Measurements from ENCODE around the gene MCF2L2.

Gene MCF2L2

DNA sequence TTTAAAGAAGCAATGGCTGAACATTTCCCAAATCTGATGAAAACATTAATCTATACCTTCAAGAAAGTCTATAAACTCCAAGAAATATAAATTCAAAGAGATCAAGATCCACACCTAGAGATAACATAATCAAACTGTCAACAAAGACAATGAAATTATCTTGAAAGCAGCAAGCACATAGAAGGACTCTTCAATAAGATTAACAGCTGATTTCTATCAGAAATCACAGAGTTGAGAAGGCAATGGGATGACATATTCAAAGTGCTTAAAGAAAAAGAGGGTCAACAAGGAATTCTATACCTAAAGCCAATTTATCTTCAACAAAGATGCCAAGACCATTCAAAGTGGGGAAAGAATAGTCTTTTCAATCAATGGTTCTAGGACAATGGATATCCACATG lies 224.7 kb downstream of the MCF2L2 start:
- H3K9me3 ChIP-seq (replicated peaks; ENCODE audit: low read length): no peaks in the 10 kb centered on the region
- H3K4me1 ChIP-seq (ENCODE audit: control insufficient read depth, insufficient read depth, low read length): no peaks in the 10 kb centered on the region
- no peak overlapping the region for H3K9ac ChIP-seq (ENCODE audit: low read depth, low read length)
- H3K4me3 ChIP-seq (ENCODE audit: low read length): no peak overlapping the region
- H3K27me3 ChIP-seq (ENCODE audit: control insufficient read depth, insufficient read depth, low read length): no peaks in the 10 kb centered on the region
- H3K4me2 ChIP-seq (ENCODE audit: low read length): no peak overlapping the region
- H3K36me3 ChIP-seq (ENCODE audit: insufficient read depth, low read length): no peaks in the 10 kb centered on the region

DNA sequence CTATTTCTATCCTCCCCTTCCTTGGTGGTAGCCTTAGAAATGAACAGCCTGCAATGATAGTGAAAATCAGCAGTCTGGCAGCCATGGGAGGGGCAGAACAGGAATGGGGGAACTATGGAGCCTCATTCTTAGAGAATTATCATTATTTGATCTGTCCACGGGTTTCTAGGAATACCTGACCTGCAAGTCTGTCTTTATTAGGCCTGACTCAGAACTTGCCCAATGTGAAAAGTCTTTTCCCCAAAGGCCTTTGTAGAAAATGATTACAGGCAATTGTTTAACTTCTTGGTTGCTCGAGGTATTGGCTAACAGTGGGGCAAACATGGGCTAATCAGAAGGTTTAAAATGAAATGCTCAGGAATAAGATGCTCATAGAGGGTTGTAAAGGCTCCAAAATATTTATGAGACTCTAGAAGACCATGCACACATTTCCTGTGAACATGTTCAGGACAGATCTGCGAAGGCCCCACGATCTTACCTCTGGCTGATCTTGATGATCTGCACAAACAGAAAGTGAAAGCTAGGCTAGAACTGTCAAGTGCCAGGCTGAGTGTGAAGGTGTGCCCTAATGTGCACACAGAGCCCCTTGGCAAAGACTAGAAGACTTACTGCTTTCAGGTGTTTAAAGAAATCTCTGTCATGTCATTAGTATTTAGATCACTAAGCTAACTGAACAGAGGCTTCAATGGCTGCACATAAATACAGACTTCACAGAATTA lies 226.3 kb downstream of the MCF2L2 start:
- Histone ChIP-seq H3K9ac (ENCODE audit: low read depth, low read length) (no peak overlapping the region), H3K36me3 (ENCODE audit: insufficient read depth, low read length) (no peaks in the 10 kb centered on the region), H3K4me2 (ENCODE audit: low read length) (no peak overlapping the region), H3K9me3 (replicated peaks; ENCODE audit: low read length) (no peaks in the 10 kb centered on the region), H3K4me3 (ENCODE audit: low read length) (no peak overlapping the region), H3K27me3 (ENCODE audit: control insufficient read depth, insufficient read depth, low read length) (no peaks in the 10 kb centered on the region), H3K4me1 (ENCODE audit: control insufficient read depth, insufficient read depth, low read length) (no peaks in the 10 kb centered on the region)

DNA sequence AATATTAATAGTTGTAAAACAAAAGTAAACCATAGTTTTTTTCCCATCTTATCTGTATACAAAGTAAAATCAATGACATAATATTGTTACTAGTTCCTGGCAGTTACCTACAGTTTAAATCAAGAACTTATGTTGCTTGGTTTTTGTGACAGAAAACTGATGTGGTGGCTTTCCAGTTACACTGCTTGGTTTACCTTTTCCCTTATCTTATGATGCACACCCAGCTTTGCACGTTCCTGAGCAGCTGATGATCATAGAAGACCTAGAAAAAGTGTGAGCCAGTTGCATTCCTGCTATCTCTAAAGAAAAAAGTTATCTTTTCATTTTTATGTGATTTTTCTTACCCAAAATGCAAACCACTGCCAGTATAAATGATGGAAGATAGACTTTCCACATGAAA lies 229.5 kb downstream of the MCF2L2 start:
- Histone ChIP-seq H3K9me3 (replicated peaks; ENCODE audit: low read length) (no peaks in the 10 kb centered on the region), H3K4me2 (ENCODE audit: low read length) (no peak overlapping the region), H3K36me3 (ENCODE audit: insufficient read depth, low read length) (no peaks in the 10 kb centered on the region)

DNA sequence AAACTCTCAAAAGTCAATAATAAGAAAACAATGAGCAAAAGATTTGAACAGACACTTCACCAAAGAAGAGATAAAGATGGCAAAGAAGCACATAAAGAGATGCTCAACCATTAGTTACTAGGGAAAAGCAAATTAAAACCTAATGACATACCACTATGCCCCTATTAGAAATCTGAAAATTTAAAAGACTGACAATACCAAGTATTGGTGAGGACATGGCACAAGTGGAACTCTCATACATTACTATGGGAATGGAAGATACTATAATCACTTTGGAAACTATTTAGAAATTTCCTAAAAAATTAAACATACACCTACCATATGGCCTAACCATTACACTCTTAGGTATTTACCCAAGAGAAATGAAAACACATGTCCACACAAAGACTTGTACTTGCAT lies 230.7 kb downstream of the MCF2L2 start:
- no peaks in the 10 kb centered on the region for H3K36me3 ChIP-seq (ENCODE audit: insufficient read depth, low read length)
- no peak overlapping the region for H3K4me3 ChIP-seq (ENCODE audit: low read length)
- H3K9me3 ChIP-seq (replicated peaks; ENCODE audit: low read length): no peaks in the 10 kb centered on the region
- H3K4me1 ChIP-seq (ENCODE audit: control insufficient read depth, insufficient read depth, low read length): no peaks in the 10 kb centered on the region
- no peak overlapping the region for H3K9ac ChIP-seq (ENCODE audit: low read depth, low read length)
- H3K27me3 ChIP-seq (ENCODE audit: control insufficient read depth, insufficient read depth, low read length): no peaks in the 10 kb centered on the region
- H3K4me2 ChIP-seq (ENCODE audit: low read length): no peak overlapping the region

More for the DNA sequence above, 229.5 kb downstream of the MCF2L2 start:
- no peaks in the 10 kb centered on the region for H3K4me1 ChIP-seq (ENCODE audit: control insufficient read depth, insufficient read depth, low read length)
- no peaks in the 10 kb centered on the region for H3K27me3 ChIP-seq (ENCODE audit: control insufficient read depth, insufficient read depth, low read length)
- no peak overlapping the region for H3K4me3 ChIP-seq (ENCODE audit: low read length)
- no peak overlapping the region for H3K9ac ChIP-seq (ENCODE audit: low read depth, low read length)

DNA sequence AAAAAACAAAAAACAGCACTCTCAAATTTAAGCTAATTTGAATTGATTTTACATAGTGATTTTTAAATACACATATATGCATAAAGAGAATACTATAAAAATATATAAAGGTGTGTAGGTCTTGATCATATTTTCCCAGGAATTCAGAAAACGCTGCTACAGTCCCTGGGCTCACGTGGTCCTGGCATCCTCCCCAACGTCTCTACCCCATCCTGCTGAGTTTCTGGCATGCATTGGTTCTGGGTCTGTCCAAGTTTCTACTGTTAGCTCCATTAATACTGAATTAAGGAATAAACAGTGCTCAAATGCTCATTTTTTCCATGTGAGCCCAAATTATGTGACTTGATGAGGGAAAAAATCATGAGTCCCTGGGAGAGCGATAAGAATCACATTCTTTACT lies 233.2 kb downstream of the MCF2L2 start:
- H3K27me3 ChIP-seq (ENCODE audit: control insufficient read depth, insufficient read depth, low read length): no peaks in the 10 kb centered on the region
- no peaks in the 10 kb centered on the region for H3K36me3 ChIP-seq (ENCODE audit: insufficient read depth, low read length)
- no peaks in the 10 kb centered on the region for H3K9me3 ChIP-seq (replicated peaks; ENCODE audit: low read length)
- H3K9ac ChIP-seq (ENCODE audit: low read depth, low read length): no peak overlapping the region
- H3K4me3 ChIP-seq (ENCODE audit: low read length): no peak overlapping the region
- H3K4me1 ChIP-seq (ENCODE audit: control insufficient read depth, insufficient read depth, low read length): no peaks in the 10 kb centered on the region
- no peak overlapping the region for H3K4me2 ChIP-seq (ENCODE audit: low read length)

DNA sequence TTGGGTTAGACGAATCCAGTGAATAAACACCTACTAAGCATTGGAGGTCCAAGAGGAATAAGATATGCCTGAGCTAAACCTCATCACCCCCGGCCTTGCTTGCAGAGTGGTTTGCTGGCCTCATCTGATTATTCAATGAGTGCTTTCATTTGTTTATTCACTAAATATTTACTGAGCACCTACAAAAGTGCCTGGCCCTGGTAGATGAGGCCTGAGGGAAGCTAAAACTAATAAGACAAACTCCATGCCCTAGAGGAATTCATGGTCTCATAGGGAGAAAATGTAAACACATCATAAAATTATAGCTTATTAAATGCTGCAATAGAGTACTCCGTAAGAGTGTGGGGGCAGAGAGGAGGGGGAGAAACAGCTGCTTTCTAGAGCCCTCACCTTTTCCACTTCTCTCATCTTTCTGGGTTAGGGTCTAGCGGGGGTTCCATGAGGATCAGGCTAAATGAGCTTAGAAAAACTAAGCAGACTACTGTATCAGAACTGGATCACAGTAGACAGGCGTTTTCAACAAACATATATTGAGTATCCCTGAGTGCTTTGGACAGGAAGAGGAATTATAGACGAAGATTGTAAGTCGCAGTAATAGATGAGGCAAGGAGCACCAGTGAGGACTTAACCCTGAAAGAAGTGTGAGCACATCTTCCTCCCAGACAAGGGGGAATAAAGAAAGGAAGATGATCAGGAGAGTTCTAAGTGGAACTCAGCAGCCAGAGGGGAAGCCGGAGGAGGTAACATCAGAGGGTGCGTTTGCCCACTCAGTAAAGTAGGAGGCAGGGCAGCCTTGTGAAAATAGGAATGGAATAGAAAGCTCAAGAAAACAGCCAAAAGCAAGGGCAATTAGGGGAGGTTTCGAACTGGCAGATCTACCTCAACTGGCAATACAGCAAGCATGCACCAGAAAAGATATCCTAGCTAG lies 234.4 kb downstream of the MCF2L2 start:
- Histone ChIP-seq H3K36me3 (ENCODE audit: insufficient read depth, low read length) (no peaks in the 10 kb centered on the region), H3K4me3 (ENCODE audit: low read length) (no peak overlapping the region), H3K9ac (ENCODE audit: low read depth, low read length) (no peak overlapping the region), H3K4me2 (ENCODE audit: low read length) (no peak overlapping the region), H3K27me3 (ENCODE audit: control insufficient read depth, insufficient read depth, low read length) (no peaks in the 10 kb centered on the region), H3K4me1 (ENCODE audit: control insufficient read depth, insufficient read depth, low read length) (no peaks in the 10 kb centered on the region), H3K9me3 (replicated peaks; ENCODE audit: low read length) (no peaks in the 10 kb centered on the region)

DNA sequence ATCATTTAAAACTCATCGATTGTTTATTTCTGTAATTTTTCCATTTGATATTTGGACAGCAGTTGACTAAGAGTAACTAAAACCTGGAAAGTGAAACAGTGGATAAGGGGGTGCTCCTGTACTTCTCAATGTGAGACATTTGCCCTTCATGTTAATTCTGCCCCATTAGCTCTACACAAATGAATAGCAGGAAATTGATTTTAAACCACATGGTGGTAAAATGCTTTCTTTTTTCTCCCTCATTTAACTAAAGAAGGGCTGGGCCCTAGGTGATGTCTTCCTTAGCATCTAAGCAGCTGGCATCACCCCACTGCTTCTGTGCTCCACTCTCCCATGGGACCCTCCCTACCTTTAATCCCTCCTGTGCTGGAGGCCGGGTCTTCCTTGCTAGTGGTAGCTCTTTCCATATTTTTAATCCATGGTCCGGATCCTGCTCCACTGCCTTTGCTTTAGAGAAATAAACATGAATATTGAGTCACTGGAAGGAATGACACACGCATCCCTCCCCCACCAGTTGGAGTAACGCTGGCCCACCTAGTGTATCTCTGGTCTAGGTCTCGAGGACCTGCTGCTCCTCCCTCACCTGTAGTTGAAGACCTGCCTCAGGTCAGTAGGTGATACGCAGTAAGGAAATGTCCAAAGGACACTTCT lies 235.6 kb downstream of the MCF2L2 start:
- H3K9ac ChIP-seq (ENCODE audit: low read depth, low read length): no peak overlapping the region
- H3K27me3 ChIP-seq (ENCODE audit: control insufficient read depth, insufficient read depth, low read length): no peaks in the 10 kb centered on the region
- H3K4me1 ChIP-seq (ENCODE audit: control insufficient read depth, insufficient read depth, low read length): no peaks in the 10 kb centered on the region
- H3K4me2 ChIP-seq (ENCODE audit: low read length): no peak overlapping the region
- H3K4me3 ChIP-seq (ENCODE audit: low read length): no peak overlapping the region
- no peaks in the 10 kb centered on the region for H3K9me3 ChIP-seq (replicated peaks; ENCODE audit: low read length)
- H3K36me3 ChIP-seq (ENCODE audit: insufficient read depth, low read length): no peaks in the 10 kb centered on the region

DNA sequence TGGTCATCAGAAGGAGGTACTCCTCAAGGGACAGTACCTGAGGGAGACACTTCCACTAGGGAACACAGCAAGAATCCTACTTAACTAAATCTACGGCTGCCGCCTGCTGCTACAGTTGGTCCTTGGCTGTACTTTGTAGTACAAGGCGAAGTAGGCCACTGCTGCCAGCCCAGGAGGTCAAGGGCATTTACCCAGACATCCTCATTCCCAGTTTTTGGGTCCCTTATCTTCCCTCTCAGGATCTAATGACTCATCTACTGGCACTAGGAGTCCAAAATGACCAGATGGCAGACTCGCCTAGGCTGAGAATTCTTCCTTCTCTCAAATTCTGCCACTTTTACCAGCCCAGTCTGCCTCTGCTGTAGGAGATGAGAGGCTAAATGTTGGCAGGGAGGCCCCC lies 238.8 kb downstream of the MCF2L2 start:
- Histone ChIP-seq H3K9ac (ENCODE audit: low read depth, low read length) (no peak overlapping the region), H3K9me3 (replicated peaks; ENCODE audit: low read length) (no peaks in the 10 kb centered on the region), H3K4me2 (ENCODE audit: low read length) (no peak overlapping the region), H3K27me3 (ENCODE audit: control insufficient read depth, insufficient read depth, low read length) (no peaks in the 10 kb centered on the region), H3K4me1 (ENCODE audit: control insufficient read depth, insufficient read depth, low read length) (peaks cover 15% of the 10 kb centered on the region), H3K36me3 (ENCODE audit: insufficient read depth, low read length) (no peaks in the 10 kb centered on the region), H3K4me3 (ENCODE audit: low read length) (no peak overlapping the region)

DNA sequence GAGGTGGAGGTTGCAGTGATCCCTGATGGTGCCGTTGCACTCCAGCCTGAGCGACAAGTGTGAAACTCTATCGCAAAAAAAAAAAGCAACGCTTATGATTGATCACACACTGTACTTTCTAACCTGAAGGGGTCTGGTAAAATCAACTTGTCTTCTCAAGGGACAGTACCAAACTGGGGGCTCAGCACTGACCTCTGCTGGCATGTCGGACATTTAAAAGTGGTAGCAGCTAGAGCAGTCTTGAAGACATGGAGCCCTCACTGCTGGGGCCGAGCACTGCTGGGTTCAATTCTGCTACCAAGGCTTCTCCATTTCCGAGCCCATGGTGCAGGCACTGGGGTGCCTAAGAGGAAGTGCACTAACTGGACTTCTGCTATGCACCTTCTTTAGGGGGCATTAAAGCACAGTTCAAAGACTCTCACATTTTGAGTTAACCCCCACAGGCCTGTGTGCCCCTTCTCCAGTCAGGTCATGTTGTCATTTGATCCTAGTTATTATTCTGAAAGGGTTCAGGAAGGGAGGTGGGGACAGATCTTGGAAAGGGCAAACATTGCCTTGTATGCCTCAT lies 239.4 kb downstream of the MCF2L2 start:
- H3K4me3 ChIP-seq (ENCODE audit: low read length): no peak overlapping the region
- no peaks in the 10 kb centered on the region for H3K36me3 ChIP-seq (ENCODE audit: insufficient read depth, low read length)
- peaks cover 15% of the 10 kb centered on the region for H3K4me1 ChIP-seq (ENCODE audit: control insufficient read depth, insufficient read depth, low read length)
- no peaks in the 10 kb centered on the region for H3K27me3 ChIP-seq (ENCODE audit: control insufficient read depth, insufficient read depth, low read length)
- H3K4me2 ChIP-seq (ENCODE audit: low read length): no peak overlapping the region
- H3K9me3 ChIP-seq (replicated peaks; ENCODE audit: low read length): no peaks in the 10 kb centered on the region
- no peak overlapping the region for H3K9ac ChIP-seq (ENCODE audit: low read depth, low read length)

DNA sequence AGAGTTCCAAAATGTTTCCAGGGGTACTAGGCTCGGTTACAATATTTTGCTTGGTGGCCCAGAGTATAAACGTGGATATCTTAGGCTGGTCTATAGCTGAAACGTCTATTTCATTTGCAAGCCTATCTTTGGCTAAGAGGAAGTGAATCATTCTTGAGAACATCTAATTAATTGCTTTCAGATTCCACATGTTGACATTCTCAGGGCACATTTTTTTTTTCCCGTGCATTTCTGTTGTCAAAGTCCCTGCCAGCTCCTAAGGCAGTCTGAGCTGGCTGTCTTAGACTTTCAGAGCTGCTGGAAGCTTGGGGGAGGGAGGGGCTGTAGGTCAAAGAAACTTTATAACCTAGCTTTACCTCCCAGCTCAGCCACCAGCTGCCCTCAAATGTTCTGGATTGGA lies 242.7 kb downstream of the MCF2L2 start:
- no peak overlapping the region for H3K4me3 ChIP-seq (ENCODE audit: low read length)
- no peaks in the 10 kb centered on the region for H3K36me3 ChIP-seq (ENCODE audit: insufficient read depth, low read length)
- peak overlapping the region; percentile 46 for H3K9ac ChIP-seq (ENCODE audit: low read depth, low read length)
- peaks cover 22% of the 10 kb centered on the region for H3K4me1 ChIP-seq (ENCODE audit: control insufficient read depth, insufficient read depth, low read length)
- no peaks in the 10 kb centered on the region for H3K27me3 ChIP-seq (ENCODE audit: control insufficient read depth, insufficient read depth, low read length)
- no peaks in the 10 kb centered on the region for H3K9me3 ChIP-seq (replicated peaks; ENCODE audit: low read length)
- peak overlapping the region; percentile 55 for H3K4me2 ChIP-seq (ENCODE audit: low read length)
